ENCODE measurements around the gene NIPBL.

The NIPBL gene, protein sequence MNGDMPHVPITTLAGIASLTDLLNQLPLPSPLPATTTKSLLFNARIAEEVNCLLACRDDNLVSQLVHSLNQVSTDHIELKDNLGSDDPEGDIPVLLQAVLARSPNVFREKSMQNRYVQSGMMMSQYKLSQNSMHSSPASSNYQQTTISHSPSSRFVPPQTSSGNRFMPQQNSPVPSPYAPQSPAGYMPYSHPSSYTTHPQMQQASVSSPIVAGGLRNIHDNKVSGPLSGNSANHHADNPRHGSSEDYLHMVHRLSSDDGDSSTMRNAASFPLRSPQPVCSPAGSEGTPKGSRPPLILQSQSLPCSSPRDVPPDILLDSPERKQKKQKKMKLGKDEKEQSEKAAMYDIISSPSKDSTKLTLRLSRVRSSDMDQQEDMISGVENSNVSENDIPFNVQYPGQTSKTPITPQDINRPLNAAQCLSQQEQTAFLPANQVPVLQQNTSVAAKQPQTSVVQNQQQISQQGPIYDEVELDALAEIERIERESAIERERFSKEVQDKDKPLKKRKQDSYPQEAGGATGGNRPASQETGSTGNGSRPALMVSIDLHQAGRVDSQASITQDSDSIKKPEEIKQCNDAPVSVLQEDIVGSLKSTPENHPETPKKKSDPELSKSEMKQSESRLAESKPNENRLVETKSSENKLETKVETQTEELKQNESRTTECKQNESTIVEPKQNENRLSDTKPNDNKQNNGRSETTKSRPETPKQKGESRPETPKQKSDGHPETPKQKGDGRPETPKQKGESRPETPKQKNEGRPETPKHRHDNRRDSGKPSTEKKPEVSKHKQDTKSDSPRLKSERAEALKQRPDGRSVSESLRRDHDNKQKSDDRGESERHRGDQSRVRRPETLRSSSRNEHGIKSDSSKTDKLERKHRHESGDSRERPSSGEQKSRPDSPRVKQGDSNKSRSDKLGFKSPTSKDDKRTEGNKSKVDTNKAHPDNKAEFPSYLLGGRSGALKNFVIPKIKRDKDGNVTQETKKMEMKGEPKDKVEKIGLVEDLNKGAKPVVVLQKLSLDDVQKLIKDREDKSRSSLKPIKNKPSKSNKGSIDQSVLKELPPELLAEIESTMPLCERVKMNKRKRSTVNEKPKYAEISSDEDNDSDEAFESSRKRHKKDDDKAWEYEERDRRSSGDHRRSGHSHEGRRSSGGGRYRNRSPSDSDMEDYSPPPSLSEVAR (N-terminal part only)

DNA sequence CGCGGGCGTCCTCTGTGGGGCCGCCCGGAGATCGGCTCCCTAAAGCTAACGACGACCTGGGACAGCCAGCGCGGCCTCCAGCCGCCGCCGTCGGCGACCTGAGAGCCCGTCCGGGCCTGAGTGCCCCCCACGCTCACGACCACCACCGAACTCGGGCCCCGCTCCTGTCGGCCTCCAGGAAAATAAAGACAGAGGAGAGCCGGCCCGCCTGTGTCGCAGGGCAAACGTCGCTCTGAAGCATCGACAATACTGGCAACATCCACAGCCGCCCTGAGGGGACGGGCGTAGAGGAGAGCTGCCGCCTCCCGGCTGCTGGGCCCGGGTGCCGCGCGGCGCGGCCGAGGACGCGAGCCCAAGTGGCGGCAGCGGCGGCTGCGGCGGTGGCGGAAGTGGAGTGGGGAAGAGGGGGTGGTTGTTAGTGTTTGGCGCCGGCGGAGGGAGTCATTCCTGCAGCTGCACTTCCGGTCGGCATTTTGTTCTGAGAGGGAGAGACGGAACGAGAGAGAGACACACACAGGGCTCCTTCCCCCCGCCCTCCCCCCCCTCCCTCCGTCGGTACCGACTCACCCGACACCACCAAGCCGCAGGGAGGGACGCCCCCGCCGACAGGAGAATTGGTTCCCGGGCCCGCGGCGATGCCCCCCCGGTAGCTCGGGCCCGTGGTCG lies at the start of gene NIPBL:
Gene NIPBL, plus strand, starts transcription at position 471 of the 666 bp plus-strand sequence. CDS start 76,928 bp downstream, outside the sequence.
- peak; percentile 73 for ATAC-seq (ENCODE audit: insufficient read depth, low read depth)

DNA sequence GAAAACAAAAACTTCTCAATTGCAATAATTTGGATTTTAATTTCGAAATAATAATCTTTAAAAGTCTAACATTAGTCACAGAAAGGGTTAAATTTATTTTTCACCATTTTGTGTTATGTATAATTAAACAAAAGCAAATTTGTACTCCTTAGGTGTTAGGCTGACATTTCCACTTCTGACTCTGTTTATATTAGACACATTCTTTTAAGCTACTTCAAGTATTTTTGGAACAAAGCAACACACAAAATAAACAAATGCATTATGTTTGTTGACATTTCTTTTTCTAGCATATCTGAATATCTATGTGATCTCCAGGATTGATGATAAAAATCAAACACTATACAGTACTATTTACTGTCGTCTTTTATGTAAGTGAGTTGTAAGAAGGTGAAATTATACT lies 44.3 kb upstream of the NIPBL start:
- no peak for DNase-seq
- TF ChIP-seq EZH2 (IDR thresholded peaks at IDR 0.05; ENCODE audit: borderline replicate concordance, low read depth, low read length, severe bottlenecking) = no peak
- TF ChIP-seq, protein P1, sequence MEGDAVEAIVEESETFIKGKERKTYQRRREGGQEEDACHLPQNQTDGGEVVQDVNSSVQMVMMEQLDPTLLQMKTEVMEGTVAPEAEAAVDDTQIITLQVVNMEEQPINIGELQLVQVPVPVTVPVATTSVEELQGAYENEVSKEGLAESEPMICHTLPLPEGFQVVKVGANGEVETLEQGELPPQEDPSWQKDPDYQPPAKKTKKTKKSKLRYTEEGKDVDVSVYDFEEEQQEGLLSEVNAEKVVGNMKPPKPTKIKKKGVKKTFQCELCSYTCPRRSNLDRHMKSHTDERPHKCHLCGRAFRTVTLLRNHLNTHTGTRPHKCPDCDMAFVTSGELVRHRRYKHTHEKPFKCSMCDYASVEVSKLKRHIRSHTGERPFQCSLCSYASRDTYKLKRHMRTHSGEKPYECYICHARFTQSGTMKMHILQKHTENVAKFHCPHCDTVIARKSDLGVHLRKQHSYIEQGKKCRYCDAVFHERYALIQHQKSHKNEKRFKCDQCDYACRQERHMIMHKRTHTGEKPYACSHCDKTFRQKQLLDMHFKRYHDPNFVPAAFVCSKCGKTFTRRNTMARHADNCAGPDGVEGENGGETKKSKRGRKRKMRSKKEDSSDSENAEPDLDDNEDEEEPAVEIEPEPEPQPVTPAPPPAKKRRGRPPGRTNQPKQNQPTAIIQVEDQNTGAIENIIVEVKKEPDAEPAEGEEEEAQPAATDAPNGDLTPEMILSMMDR (IDR thresholded peaks at IDR 0.05; ENCODE audit: borderline replicate concordance, extremely low read depth, low read length, poor library complexity, severe bottlenecking) = no peak
- no peak for ATAC-seq (ENCODE audit: insufficient read depth, low read depth)
- Histone ChIP-seq H3K79me2 (ENCODE audit: insufficient read depth, low read length) (no peaks in the 10 kb centered on the region), H3K4me3 (ENCODE audit: low read depth in 1 of 2, low read length in 2 of 2) (no peak overlapping the region), H3K4me1 (ENCODE audit: insufficient read depth, low read length) (no peaks in the 10 kb centered on the region), H3K36me3 (ENCODE audit: insufficient read depth, low read length) (no peaks in the 10 kb centered on the region), H3K27ac (ENCODE audit: low read length) (no peak overlapping the region), H3K27me3 (ENCODE audit: insufficient read depth, low read length, poor library complexity) (peaks cover 8% of the 10 kb centered on the region), H3K9me3 (ENCODE audit: insufficient read depth, low read length, severe bottlenecking) (no peaks in the 10 kb centered on the region), H3K4me2 (ENCODE audit: insufficient read depth, low read length) (no peak overlapping the region), H4K20me1 (ENCODE audit: insufficient read depth, low read length) (no peaks in the 10 kb centered on the region), H2AFZ (ENCODE audit: low read depth, low read length) (no peak overlapping the region), H3K9ac (ENCODE audit: low read depth, low read length) (no peak overlapping the region)

More for the DNA sequence above, at the start of gene NIPBL:
- Histone ChIP-seq H4K20me1 (ENCODE audit: insufficient read depth, low read length) (peaks cover 64% of the 10 kb centered on the region), H2AFZ (ENCODE audit: low read depth, low read length) (peak within 1 kb of the TSS; percentile 89), H3K36me3 (ENCODE audit: insufficient read depth, low read length) (peaks cover 14% of the 10 kb centered on the region), H3K9ac (ENCODE audit: low read depth, low read length) (peak within 1 kb of the TSS; percentile 98), H3K9me3 (ENCODE audit: insufficient read depth, low read length, severe bottlenecking) (no peaks in the 10 kb centered on the region), H3K79me2 (ENCODE audit: insufficient read depth, low read length) (peaks cover 99% of the 10 kb centered on the region), H3K27me3 (ENCODE audit: insufficient read depth, low read length, poor library complexity) (no peaks in the 10 kb centered on the region), H3K4me3 (ENCODE audit: low read depth in 1 of 2, low read length in 2 of 2) (peak within 1 kb of the TSS; percentile 75 to 94), H3K27ac (ENCODE audit: low read length) (peak within 1 kb of the TSS; percentile 94), H3K4me1 (ENCODE audit: insufficient read depth, low read length) (peaks cover 67% of the 10 kb centered on the region), H3K4me2 (ENCODE audit: insufficient read depth, low read length) (peak within 1 kb of the TSS; percentile 91)
- no peak for TF ChIP-seq EZH2 (IDR thresholded peaks at IDR 0.05; ENCODE audit: borderline replicate concordance, low read depth, low read length, severe bottlenecking)
- TF ChIP-seq, protein P1 (IDR thresholded peaks at IDR 0.05; ENCODE audit: borderline replicate concordance, extremely low read depth, low read length, poor library complexity, severe bottlenecking) = no peak
- peak; percentile 93 for DNase-seq

DNA sequence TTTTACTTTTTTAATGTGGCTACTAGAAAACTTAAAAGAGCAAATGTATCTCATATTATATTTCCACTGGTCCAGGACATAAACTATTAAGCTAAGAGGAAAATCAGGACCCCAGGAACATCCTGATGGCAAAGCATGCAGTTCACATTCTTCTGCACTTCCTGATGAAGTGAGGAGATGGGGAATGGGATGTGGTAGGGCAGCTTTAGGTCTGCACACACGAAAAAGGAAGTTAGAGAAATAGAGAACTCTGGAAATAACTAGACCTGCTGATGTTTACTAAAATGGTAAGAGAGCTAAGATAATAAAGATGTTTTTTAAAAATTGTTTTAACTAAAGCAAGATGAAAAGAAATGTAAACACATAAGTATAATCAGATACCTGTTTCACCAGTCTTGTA lies 39.7 kb upstream of the NIPBL start:
- Histone ChIP-seq H3K4me1 (ENCODE audit: insufficient read depth, low read length) (no peaks in the 10 kb centered on the region), H4K20me1 (ENCODE audit: insufficient read depth, low read length) (no peaks in the 10 kb centered on the region), H3K4me2 (ENCODE audit: insufficient read depth, low read length) (no peak overlapping the region), H2AFZ (ENCODE audit: low read depth, low read length) (no peak overlapping the region), H3K79me2 (ENCODE audit: insufficient read depth, low read length) (no peaks in the 10 kb centered on the region), H3K9ac (ENCODE audit: low read depth, low read length) (no peak overlapping the region), H3K36me3 (ENCODE audit: insufficient read depth, low read length) (no peaks in the 10 kb centered on the region), H3K27me3 (ENCODE audit: insufficient read depth, low read length, poor library complexity) (peaks cover 29% of the 10 kb centered on the region), H3K4me3 (ENCODE audit: low read depth in 1 of 2, low read length in 2 of 2) (no peak overlapping the region), H3K27ac (ENCODE audit: low read length) (no peak overlapping the region), H3K9me3 (ENCODE audit: insufficient read depth, low read length, severe bottlenecking) (no peaks in the 10 kb centered on the region)
- no peak for TF ChIP-seq EZH2 (IDR thresholded peaks at IDR 0.05; ENCODE audit: borderline replicate concordance, low read depth, low read length, severe bottlenecking)
- TF ChIP-seq, protein P1 (IDR thresholded peaks at IDR 0.05; ENCODE audit: borderline replicate concordance, extremely low read depth, low read length, poor library complexity, severe bottlenecking) = no peak
- ATAC-seq (ENCODE audit: insufficient read depth, low read depth) (no peak), DNase-seq (no peak)
